Central memory CD4-positive, alpha-beta T cell (primary cell): ENCODE results near the gene USP7.
"Not testable (repeated sequence)": the region's sequence is repeated elsewhere in the genome, so short reads cannot be mapped to it uniquely, and the experiment has no call there.

ENCODE experiments used
- DNase-seq: peaks from one replicate; pipeline ENCODE4 v3.0.0; 2022

USP7 gene

DNA sequence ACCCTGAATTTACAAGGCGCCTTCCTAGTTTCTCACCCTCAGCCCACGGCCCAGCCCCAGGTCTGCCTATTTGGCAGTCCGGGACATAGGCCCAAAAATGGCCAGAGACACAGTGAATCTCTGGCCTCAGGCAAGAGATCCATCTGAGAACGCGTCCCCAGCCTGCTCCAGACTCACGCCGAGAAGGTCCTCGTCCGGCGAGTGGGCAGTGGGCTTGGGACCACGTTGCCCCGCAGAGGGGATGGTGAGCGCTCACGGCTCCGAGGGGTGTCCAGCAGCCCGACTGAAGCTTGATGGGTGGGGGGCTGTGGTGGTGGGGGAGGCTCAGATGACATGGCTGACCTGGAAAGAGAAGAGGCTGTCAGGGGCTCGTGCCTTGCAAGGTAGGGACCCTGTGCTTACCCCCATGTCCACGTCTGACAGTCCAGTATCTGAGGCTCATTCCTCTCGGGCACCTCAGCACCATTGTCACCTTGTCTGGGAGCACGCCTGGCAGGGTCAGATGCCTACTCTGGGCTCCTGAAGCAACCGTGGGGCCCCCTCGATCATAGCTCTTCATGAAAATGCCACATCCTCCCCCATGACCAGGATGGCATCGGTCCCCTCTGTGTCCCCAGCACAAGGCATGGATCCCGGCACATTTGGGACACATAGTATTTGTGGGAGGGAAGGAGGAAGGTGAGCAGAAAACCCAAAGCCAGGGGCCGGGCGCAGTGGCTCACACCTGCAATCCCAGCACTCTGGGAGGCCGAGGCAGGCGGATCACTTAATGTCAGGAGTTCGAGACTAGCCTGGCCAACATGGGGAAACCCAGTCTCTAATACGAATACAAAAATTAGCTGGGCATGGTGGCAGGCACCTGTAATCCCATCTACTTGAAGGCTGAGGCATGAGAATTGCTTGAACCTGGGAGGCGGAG is 104.5 kb downstream of the USP7 start:
- no peak for DNase-seq

DNA sequence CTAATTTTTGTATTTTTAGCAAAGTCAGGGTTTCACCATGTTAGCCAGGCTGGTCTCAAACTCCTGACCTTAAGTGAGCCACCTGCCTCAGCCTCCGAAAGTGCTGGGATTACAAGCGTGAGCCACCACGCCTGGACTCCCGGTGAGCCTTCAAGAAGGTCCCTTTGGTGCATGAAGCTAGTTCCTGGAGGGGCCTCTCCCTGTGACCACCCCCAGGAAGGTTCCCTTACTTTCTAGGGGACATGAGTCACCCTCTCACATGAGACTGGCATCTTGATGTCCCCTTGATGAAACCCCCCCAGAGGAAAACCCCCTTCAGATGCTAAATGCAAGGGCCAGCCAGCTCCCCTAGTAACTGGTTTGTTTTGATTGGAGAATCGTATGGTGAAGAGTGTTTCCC is 107.7 kb downstream of the USP7 start:
- DNase-seq: no peak

DNA sequence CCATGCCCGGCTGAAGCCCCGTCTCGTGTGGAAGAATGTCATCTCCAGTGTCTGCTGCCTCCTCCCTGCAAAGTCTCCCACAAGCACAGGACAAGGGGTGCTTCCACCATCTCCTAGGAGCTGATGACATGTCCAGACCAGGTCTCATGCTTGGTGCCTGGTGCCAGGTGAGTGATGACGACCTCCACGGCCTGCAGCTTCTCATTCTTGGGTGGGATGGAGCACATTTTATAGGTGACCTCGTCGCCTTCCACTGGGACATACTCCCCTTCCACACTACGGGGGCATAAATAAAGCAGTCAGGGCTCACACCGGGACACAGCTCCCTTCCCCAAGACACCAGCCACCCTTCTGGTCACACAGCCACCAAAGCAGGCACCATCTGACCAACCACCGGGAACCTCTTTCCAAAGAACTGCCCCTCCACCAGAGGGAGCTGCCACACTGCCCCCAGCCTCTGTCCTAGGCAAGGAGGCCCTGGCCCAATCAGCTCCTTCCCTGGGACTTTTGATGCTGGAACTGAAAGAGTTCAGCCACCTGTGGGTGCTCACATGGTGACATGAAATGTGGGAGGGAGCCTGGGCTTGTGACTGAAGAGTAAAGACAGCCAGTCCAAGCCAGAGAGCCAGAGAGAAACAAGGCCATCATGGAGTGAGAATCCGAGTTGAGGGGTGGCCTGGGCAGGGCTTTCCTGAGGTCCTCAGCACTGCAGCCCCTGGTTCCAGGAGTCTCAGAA is 108.5 kb downstream of the USP7 start:
- no peak for DNase-seq

DNA sequence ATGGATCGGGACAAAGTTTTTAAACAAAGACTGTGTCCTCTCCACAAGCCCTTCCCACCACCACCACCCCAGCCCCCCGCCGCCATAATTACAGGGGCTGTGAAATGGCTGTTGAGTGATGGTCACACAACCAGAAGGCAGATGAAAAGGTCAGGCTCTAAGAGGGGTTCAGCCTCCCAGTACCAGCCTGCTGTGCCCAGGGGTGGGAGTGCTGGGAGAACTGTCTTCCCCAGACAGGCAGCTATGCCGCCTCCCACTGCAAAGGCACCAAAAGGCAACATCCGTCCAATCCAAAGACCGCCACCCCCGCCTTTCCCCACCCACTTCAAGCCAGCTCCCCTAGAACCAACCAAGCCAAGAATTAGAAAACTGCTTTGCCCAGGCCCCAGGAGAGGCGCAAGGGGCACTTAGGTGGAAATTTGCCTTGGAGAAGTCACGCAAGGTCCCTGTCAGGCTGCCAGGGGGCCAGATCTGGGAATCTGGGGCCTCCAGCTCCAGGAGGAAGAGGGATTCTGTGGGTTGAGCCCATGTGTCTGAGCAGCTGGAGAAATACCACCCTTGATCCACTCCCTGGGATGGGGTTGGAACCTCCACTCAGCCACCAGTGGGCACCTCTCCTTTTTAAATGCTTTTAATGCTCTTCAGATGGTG is 109.3 kb downstream of the USP7 start:
- no peak for DNase-seq

DNA sequence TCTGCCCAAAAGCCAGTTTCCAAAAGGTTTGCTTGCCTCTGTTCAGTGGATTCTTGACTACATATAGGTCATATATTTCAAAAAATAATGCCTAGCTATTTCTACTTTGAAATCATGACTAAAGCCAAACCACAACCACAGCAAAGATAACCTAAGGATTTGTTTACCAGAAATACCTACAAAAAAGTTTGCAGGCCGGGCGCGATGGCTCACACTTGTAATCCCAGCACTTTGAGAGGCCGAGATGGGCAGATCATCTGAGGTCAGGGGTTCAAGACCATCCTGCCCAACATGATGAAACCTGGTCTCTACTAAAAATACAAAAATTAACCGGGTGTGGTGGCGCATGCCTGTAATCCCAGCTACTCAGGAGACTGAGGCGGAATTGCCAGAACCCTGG is 110.1 kb downstream of the USP7 start:
- no peak for DNase-seq

DNA sequence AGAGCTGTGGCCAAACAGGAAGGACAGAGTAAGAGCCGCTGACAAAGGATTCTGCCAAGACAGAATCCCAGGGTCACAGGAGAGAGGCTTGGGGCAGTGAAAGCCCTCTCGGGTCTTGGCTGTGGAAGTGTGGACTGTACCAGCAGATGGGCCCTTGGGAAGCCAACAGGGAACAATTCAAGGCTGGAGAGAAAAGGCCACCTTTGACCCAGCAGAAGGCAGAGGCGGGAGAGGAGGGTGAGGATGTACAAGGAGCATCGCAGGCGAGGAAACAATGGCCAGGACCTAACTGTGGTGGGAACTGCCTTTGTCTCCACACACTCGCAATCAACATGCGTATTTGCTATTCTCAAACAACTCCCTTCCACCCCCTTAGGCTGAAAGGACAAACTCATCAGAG is 110.6 kb downstream of the USP7 start:
- no peak for DNase-seq

DNA sequence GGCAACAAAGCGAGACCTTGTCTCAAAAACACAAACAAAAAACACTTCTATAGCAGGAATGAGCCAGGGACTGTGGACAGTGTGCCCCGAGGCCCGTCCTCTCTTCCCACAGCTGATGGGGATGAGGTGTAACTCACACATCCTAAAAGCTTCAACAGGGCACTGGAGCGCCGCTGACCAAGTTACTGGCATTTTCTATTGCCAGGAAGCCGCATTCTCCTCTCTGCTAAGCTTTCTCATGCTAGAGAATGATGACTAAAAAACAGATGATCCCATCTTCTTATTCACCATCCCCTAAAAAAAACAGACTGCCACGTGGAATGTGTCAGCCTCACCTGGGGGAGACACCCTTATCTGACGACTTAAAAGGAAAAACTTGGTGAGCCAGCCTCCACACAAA is 111.2 kb downstream of the USP7 start:
- DNase-seq: no peak

DNA sequence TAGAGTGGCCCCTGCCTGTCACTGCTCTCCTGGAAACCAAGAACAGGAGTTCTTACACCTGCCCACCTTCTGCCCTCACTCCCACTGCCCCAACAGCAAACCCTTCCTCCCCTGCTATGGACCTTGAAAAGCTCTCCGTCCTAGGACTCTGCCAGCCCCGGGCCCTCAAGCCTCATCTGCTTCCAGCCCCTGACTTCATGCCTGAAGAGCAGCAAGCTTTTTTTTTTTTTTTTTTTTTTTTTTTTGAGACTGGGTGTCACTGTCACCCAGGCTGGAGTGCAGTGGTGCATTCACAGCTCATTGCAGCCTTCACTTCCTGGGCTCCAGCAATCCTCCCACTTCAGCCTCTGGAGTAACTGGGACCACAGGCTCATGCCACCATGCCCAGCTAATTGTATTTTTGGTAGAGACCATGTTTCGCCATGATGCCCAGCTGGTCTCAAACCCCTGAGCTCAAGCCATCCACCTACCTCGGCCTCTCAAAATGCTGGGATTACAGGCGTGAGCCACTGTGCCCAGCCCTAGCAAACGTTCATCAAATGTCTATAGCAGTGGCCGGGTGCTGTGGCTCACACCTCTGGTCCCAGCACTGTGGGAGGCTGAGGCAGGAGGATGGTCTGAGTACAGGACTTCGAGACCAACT is 111.8 kb downstream of the USP7 start:
- no peak for DNase-seq

DNA sequence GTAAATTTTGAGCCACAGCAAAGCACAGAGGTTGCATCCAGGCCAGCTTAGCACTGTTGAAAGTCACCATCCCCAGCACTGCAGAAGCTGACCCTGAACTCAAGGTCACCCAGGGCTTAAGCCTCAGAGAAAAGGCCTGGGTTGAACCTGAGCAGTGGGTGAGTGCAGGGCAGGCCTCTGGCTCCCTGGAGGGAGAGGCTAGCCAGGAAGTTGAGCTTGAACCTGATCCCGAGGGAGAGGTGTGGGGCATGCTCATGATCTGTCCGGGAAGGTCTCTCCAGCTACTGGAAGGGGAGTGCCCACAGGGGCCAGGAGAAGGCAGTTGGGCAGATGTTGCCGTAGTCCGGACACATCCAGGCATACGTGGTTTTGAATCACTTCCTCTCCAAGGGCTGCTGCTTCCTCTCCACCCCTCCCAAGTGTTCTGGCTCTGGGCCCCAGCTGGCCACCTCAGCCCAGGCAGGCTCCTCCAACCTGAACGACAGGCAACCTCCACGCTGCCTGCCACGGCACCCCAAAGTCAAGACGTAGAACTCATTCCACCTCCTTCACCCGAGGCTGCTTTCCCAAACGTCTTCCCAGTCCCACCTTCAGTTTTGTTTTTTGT is 113.3 kb downstream of the USP7 start:
- DNase-seq: no peak

DNA sequence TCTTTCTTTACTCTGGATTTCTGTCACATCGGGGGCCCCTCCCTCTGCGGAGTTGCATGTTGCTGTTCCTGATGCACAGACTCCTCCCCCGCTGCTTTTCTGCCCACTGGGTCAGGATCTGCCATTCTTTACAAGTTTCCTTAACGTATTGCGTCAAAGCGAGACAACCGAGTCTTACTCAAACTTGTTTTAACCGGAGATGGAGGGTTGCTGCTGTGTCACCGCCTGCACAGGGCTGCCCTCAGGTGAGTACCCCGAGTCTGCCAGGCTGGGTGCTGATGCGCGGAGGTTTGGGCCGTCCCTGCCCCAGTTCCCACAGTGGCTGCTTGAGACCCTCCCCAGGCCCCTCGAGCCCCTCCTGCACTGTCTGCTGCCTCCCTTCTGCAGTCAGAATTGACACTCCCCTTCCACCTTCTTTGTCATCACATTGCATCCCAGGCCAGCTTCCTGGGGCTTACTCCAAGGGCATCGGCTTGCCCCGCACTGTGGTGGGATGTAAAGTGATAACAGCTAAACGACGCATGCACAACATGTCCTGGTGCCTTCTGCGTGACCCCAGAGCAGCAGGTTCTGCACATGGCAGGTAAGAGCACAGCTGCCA is 114.2 kb downstream of the USP7 start:
- DNase-seq: no peak

DNA sequence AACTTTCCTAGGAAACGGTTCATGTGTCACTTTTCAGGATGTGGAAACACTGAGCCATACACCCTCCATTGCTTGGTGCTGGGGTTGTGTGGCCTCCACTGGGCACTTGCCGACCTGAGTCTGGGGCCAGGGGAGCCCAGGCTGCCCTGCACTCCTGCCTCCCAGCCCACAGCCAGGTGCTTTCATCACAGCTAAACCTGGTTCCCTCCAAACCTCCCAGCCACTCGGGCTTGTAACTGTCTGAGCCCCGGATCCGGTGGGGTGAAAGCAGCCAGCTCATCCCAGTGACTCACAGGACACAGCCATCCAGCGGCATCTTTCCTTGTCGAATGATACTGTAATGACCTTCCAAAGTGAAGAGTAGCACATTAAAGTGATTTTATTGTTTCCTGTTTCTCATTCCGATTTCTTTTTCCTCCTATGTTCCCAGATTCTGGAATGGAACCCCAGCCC is 114.7 kb downstream of the USP7 start:
- no peak for DNase-seq

DNA sequence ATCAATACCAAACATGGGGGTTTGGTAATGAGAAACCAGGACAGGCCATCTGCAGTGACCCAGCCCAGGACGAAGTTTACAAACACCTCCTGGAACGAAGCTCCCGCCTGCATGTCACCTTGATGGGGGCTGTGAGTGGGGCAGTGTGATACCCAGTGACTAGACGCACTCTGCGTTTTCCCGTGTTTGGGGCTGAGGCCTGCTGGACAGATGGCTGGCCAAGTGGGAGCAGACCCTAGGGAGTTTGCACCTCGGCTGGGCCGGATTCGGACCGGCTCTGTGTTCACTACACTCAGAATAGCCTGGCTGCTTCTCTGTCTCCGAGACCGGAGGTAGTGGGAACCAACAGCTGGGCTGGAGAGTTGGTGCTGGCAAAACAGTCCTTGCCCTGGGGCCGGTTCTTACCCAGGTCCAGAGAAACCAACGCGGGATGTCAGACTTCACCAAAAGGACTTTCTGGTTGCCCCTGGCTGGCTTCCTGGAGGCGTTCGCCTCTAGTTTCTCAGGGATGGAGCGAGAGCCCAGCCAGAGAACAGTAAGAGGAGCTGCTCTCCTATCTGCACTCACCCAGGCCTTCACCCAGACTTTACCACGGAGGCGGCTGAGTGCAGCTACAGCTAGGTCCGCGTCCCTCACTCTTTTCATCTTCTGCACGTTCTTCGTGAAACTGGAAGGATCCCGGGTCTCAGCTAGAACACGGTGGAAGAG is 115.3 kb downstream of the USP7 start:
- DNase-seq: no peak

DNA sequence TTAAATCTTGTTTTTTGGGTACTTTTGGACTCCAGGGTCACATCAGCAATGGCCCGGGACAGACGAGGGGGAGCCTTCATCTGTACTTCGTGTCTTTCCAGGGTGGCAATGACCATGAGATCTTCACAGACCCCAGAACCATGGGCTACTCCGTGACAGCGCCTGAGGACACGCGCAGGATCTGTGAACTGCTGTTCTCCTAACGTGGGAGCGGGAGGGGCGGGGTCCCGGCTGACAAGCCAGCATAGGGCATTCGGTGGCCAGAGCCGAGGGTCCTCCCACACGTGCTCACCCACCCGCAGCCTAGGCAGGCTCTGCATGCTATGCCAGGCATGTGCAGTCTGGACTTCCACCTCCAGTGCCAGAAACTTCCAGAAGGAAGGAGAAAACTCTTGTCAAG is 116.1 kb downstream of the USP7 start:
- no peak for DNase-seq

DNA sequence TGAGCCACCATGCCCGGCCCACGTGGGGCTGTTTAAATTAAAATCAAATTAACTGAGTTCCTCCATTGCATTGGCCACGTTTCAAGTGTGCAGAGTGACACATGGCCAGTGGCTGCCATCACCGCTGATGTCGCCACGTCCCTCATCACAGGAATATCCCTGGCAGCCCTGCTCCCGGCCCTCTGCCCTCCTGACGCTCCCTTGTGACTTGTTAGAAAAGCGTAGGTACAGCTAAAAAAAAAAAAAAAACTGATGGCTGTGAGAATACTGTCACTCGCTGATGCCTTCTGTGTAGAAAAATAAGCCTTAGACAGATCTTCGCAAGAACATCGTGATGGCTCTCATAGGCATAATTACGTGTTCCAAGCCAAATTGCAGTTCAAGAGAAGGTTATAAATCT is 116.6 kb downstream of the USP7 start:
- no peak for DNase-seq

DNA sequence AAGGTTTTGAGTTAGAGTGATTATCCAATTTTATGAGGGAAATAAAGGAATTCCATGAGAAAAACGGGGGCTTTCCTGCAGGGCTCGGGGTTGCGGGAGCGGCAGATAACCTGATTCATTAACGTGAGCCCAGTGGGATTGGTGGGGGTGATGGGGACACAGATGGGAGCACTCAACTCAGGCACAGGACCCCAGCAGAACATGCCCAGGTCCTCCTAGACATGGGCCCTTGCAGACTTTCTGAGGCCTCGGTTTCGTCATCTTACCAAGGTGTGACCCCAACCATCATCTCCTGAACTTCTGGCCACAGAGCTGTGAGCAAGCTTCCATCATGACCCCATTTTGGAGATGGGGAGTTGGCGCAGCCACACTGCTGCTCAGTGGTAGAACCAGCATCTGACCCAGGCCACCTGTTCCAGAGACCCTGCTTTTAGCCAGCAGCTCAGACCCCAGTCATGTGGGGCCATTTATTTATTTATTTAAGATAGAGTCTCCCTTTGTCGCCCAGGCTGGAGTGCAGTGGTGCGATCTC is 117.2 kb downstream of the USP7 start:
- no peak for DNase-seq

DNA sequence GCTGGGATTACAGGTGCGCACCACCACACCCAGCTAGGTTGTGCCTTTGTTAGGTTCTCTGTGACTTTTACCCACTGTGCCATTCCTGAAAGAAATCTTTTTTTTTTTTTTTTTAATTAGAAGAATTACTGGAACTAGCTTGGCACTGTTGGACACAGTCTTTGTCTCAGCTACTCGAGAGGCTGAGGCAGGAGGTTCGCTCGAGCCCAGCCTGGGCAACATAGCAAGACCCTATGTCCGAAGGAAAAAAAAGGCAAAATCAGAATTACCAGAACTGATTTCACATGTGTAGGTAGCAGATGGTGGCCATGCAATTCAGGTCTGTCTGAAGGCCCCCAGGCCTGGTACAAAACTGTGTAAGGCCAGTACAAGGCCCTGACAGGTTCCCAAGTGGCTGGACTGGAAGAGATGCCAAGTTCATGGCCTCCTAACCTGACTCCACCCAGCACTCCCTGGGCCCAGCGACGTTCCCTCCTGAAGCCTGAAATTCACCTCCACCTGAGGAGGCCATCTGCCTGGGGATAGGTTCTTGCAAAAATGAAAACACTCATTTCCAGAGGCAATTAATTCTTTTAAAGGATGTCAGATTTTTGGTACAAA is 117.9 kb downstream of the USP7 start:
- DNase-seq: no peak

DNA sequence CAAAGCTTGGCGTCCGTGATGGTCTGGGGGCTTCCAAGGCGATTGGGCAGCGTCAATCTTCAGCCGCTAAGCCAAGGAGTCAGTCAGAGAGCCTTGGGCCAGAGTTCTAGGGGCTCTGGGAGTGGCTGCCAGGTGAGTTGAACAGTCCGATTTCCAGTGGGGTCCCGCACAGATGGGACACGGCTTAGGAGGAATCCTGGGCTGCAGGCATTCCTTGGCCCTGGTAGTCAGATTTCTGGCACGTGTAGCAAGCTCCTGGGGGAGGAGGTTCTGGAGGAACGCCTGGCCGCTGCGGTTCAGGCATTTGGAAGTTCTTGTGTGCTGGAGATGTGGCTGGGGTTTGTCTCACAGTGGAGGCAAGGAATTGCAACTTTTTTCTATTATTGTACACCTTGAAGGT is 120.4 kb downstream of the USP7 start:
- DNase-seq: not testable (repeated sequence)
